Mesenteric fat pad (tissue), 1 donor: ENCODE results near the gene RPS6KA2. TPM values are rescaled to one million over a fixed set of nuclear protein-coding genes. Genes with fewer than 3 reads are reported as not detected.

Source experiments
- DNase-seq: peaks from one replicate; pipeline ENCODE4 v3.0.0-alpha.2; 2020; ENCODE audit warnings: low spot score
- long read RNA-seq: library from polyadenylated mRNA; unstranded; transcript quantifications from one replicate; pipeline ENCODE4 v2.0.0, GENCODE V29; 2020
- total RNA-seq: library from RNA; stranded (reverse); fragmentation: NEBNext Ultra II Directional; extraction: Animal tissue kit (Norgen Biotek cat#: 25700); gene quantifications from one replicate; pipeline ENCODE4 v1.2.1, GENCODE V29; 2021
- donor health status: DM: yes; HTN: yes; CAD: no.

The RPS6KA2 gene
- total RNA-seq, result 45.2 TPM
- long read RNA-seq, full-length matches to known transcripts, result 1 of 112 reads
- long read RNA-seq, partial matches to known transcripts, result 10 of 112 reads
- long read RNA-seq, other reads (novel, unspliced or antisense), result 101 of 112 reads

DNA sequence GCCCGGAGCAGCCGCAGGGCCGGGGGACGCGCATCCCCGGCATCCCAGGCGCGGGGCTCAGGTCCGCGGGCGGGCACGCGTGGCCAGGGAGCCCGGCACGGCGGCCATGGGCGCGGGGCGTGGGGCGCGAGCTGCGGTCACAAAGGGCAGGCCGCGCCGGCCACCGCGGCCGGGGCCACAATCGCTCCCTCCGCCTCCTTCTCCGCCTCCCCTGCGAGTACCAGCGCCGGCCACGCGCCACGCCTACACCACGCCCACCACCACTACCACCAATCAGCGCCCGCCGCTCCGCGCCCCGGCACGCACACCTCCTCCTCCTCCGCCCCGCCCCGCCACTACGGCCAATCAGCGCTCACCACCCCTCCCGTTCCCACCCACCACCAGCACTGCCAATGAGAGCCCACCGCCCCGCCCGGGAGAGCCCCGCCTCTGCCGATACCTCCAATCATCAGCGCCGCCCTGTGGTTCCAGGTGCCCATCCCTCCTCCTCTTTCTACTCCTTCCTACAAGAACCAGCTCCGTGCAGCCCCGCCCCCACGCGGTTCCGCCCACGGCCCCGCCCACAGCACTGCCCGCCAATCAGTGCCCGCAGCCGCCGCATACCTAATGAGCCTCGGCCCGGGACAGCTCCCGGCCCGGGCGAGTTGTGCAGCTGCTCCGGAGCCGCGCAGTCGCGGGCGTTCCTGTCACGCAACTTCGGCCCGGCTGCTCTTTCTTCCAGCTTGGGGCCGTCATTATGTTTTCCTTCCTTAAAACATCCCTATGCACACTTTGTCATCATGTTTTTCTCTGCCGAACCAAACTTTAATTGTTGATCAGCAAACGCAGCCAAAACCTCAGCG is at the start of gene RPS6KA2:
RPS6KA2 (minus strand) TSS at position 219 of the 842 bp plus-strand sequence. CDS start 232 bp downstream, outside the sequence.
- DNase-seq, result peak; percentile 100

DNA sequence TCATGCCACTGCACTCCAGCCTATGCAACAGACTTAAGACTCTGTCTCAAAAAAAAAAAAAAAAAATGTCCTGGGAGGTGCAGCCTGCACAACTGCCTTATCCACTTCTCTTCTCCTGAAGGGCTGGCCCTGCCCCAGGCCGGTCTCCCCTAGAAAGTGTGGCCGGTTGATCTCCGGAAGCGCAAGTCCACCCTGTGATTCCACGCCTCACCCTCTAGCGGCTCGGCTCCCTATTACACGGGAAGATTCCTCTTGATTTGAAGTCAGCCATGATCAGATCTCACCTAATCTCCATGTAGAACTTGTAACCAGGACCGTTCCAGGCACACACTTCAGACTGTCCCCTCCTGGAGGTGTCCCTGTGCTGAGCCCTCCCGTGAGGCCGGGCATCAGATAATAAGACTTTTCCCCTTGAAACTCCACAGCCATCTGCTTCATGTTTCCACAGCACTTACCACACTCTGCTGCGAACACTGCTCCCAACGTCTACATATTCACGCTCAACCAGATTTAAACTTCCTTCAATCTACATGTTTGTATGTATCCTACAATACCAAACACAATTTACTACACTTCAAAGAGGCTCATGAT is 49.3 kb upstream of the RPS6KA2 start:
- DNase-seq, result peak; percentile 81

DNA sequence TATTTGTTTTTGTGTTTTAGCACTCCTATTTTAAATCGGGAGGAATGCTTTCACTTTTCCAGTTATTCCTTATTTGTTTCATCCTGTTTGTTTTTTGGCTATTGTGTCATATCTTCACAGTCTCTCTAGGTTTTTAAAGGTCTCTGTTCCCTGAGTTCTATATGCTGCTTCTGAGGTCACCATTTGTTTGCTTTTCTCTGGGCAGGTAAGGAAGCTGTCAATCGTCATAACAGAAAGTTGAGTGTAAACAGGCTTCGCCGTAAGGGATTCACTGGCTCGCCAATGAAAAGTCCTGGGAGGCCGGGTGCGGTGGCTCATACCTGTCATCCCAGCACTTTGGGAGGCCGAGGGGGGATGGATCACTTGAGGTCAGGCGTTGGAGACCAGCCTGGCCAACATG is 48.7 kb upstream of the RPS6KA2 start:
- DNase-seq, result no peak

DNA sequence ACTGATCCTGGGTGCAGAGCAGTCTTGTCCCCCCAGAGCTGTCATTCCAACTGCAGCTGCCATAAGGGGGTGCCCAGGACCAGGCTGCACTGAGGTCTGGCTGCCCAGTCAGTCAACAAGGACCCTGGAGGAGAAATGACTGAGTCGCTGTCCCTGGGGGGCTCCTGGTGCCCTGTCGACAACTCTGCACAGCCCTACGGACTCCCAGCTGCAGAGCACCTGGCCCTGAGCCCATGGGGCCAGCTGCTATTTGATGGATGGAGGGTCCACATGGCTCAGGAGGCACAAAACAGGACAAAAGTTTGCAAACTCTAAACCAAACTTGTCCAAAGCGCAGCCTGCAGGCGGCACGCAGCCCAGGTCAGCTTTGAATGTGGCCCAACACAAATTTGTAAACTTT is 46.3 kb upstream of the RPS6KA2 start:
- no peak for DNase-seq

DNA sequence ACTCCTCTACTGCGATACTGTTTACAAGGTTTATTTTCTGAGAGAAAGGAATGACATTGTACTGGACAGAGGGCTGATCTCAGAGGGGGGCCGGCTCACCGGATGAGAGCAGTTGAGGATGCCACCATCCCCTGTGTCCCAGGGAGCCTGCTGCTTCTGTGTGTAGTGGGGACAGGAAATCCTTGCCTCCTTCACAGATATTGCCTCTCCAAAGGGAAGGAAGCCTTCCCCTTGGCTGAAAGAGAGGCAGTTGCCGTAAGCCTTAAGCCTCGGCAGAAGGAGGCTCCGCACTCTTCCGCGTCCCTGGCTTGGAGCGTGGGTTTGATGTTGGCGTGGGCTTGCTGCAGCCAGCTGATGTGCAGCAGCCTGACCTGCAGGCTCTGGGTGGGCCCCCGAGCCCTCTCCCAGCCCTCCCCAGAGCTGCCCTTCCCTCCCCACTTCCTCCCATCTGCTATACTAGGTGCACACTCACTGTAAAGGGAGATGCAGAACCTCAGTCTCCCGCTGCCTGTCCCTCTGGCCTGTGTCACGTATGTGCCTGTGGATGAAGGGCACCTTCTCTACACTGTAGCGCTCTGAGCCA is 45.7 kb upstream of the RPS6KA2 start:
- no peak for DNase-seq

DNA sequence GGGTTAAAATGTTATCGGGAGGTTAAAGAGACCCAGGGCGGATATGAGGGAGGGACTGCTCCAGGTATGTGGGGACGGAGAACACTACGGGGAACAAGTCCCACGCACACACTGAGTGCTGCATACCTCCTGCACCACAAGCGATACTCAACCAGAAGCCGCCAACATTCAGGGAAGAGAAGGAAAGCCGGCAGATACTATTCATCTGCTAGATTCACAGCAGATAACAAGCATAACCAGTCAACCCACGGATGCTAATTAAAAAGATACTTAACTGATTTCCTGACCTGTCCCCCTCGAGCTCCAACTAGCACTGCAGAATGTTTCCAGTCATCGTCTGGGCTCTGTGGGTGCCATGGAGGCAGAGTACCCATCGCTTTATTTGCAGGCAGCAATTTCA is 45.1 kb upstream of the RPS6KA2 start:
- DNase-seq, result no peak

DNA sequence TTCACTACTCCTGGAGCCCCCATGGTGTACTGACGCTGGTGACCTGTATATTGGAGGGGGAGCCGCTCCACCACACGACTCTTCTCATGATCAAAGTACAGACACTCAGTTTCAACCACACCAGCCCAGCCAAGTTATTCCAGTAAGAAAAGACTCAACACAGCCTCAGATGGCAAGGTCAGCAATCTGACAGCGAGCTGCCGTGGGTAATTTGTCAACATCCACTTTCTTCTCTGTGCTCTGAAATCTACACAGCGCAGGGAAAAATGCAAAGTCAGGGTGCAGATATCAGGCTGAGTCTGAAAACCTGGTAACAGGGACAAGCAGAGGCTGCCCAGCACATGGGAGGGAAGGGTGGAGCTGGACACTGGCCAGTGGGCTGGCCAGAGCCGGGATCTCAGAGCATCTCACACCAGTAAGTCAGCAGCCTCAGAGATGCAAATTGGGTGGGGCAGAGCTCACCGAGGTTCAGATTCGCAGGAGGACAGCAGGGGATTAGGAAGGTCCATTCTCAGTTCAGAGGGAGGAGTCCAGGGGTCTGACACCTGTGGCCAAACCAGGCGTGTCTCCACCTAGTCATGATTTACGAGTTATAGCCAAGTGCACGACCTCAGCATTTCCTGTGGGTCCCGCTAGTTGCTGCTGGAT is 44.5 kb upstream of the RPS6KA2 start:
- no peak for DNase-seq

DNA sequence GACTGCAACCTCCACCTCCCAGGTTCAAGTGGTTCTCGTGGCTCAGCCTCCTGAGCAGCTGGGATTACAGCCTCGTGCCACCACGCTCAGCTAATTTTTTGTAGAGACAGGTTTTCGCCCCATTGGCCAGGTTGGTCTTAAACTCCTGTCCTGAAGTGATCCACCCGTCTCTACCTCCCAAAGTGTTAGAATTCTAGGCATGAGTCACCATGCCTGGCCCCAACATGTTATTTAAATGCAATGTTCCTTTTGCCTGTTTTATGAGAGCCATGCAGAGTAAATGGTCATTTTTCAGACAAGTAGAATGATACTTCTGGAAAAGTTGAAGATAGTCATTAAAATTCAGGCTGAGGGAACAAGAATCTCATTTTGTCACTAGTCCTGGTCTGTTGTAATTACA is 43.8 kb upstream of the RPS6KA2 start:
- DNase-seq, result no peak

DNA sequence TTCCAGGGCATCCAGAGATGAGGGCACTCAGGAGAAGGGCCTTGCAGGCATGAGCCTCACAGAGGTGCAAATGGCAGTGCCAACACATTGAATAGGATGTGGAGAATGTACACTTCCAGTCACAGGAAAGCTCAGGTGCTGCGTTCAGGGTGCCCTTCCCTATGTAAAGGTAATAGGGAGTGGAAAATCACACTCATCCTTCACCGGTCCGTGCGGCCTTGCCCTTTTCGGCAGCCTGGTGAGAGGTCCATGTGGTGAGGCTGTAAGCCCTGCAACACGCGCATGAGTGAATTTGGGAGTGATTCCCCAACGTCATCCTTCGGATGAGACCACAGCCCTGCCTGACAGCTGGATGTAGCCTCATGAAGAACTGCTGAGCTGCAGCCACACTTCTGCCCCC is 43.0 kb upstream of the RPS6KA2 start:
- no peak for DNase-seq

DNA sequence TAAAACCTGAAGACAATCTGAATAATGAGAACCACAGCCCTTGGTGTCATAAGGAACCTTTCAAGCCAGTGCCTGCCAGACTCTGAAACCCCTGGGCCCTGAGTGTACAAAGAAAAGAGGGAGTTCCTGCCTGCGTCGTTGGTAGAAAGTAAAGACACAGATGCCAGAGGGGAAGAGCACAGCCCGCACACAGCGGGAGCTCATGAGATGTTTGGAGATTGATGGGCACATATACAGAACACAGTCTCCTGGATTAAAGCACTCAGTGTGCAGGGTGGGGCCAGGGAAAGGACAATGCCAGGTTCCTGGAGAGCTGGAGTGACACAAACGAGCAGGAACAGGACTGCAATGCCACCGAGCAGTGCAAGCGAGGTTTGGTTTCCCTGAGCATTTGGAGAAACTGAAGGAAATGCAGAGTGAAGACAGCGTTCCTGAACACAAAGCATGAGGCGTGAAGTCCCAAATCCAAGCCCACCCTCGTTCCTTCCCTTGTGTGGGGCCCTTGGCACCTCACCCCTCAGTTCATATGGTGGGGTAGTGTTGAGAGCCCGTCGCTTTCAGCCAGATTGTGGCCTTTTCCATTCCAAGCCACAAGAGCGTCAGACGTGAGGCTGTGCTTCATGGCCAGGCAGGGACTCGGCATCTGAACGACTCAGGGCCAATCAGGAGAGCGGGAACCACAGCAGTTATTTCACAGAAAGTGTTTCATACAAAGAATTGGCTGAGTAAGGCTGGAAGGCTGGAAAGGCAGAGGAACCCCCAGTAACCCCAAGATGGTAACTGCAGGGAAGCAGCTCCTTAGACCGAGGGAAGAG is 41.0 kb upstream of the RPS6KA2 start:
- DNase-seq, result peak; percentile 77

DNA sequence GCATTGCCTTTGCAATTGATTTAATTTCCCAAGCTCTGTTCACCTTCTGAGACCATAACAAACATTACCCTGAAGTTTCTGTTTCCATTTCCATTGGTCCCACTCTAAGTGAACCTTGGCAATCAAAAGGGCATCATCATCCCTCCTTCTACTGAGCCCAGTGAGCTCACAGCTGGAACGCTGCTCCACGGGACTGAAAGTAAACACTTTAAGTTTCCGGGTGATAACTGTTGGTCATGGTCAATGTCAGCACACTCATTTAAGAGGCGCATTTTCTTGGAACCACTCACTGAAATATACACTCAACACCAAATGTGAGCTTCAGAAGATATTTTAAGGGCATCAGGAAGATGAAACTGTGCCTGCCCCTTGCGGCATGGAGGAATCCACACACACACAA is 37.1 kb upstream of the RPS6KA2 start:
- no peak for DNase-seq

DNA sequence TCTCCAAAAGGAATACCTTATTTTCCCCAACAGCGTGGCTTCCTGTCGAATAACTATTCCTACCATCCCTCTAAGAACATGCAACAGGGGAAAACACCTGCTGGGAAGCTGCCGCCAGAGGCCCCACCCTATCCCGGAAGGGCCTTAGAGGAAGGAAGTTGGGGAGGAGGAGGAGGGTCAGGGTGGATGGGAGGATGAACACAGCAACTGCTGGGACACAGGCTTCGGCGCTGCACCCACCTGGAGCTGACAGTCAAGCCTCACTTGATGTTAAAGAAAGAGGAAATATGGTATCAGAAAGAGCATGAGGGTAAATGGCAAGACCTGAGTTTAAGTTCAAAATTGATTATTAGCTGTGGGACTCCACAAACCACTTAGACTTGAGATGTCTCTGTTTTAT is 36.5 kb upstream of the RPS6KA2 start:
- no peak for DNase-seq

DNA sequence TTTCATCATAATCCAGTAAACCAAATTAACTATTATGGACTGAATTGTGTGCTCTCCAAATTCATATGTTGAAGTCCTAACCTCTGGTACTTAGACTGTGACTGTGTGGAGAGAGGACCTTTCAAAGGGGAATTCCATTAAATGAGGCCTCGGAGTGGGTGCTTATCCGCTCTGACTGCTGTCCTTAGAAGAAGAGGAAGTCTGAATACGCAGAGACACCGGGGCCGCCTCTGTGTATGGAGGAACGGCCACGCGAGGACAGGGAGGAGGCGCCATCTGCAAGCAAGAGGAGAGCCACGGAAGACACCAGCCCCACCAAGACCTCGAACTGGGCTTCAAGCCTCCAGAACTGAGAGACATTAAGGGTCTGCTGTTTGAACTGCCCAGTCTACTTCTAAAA is 35.6 kb upstream of the RPS6KA2 start:
- no peak for DNase-seq

DNA sequence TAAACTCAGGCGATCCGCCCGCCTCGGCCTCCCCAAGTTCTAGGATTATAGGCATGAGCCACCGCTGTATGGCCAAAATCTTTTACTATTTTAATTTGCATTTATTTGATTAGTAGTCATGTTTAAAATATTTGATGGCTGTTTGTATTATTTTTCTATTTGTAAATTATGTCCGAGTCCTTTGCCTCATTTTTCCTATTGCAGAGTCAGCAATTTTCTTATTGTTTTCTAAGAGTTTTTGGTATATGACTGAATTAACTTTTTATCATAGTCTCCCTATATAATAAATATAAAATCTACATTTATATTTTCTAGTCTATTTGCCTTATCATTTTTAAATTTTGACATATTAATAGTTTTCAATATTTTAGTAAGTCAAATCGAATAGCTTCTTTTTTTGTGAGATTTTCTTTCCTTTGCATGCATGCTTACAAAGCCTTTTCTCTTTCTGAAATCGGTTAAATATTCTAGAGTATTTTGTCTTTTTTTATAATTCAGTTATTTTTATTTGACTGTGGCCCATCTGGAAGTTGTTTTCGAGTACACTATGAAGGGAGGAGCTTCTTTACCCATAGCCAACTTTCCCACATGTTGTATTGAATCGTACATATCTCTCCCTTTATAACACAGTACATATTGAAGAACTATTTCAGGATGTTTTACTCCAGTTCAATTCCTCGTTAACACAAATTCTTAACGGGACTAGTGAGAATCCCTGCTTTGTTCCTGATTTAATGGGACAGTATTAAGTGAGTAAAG is 34.5 kb upstream of the RPS6KA2 start:
- no peak for DNase-seq

DNA sequence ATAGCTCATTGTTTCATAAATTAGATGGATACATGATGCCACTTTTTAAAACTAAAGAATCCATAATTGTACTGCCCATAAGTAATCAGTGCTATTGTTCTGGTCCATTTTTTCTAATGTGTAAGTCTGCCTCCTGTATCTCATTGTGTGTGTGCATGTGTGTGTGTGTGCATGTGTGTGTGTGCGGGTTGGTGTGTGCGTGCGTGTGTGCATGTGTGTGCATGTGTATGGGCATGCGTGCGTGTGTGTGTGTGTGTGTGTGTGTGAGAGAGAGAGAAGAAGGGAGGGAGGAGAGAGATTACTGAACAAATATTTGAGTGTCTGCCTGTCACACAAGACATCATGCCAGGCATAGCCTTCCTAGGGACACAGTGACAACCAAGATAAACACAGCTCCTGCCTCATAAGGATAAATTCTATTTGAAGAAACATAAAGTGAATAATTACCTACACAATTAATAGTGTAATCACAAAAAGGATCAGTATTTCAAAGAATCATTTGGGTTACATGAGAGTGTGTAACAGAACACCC is 33.2 kb upstream of the RPS6KA2 start:
- no peak for DNase-seq

DNA sequence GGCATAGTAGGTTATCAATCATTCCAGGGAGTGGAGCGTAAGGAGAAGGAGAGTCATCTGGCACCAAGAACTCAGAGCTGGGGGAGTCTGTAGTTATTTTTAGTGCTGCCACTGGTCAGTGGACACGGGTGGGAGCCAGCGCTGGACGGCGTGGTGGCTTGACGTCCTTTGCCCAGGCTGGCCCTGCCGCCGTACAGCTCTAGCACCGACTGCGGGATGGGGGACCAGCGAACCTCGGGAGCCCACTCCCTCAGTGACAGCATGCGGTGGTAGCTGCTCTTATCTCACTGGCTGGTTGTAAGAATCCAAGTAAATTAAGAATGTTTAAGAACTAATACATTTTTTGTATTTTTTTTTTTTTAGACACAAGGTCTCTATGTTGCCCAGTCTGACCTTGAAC is 32.5 kb upstream of the RPS6KA2 start:
- no peak for DNase-seq

DNA sequence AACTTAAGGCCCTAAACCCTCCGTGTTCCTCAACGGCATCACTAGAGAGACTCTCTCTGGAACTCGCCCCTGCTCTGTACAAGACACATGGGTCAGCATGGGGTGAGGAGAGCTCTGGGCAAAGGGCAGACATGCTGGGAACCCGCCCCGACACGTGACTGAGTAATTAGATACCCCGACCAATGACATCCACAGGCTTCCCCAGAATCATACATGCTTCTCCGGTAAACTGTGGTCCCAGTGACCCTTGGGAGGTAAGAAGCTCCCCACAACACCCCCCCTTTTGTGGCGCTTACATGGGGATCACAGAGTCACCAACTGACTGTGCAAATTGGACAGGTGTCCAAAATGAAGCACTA is 31.7 kb upstream of the RPS6KA2 start:
- no peak for DNase-seq

DNA sequence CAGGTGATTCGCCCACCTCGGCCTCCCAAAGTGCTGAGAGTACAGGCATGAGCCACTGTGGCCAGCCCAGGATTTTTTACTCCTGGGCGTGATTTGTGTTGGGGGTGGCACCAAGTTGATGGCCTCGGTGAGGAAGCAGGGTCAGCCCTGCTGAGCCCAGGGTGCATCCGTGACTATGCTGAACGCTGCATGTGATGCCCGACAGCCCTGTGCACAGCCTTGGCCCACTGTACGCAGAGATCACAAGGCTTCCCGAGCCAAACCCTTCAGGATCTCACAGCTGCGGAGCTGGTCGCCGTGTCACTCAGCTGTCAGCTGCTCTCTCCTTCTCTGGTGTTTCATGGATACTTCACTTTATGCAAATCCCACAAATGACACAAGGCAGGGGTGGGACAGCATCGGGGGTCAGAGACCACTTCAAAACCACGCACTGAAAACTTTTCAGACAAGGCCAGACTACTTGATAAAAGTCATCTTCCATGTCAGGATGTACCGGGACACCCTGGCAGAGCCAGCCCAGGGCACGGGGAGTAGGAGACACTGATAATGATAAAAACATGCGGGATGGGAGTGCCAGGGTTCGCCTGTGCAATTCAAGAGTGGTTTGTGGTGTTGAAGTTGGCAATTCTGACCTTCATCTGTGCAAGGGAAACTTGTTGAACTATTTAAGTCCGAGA is 31.2 kb upstream of the RPS6KA2 start:
- no peak for DNase-seq

DNA sequence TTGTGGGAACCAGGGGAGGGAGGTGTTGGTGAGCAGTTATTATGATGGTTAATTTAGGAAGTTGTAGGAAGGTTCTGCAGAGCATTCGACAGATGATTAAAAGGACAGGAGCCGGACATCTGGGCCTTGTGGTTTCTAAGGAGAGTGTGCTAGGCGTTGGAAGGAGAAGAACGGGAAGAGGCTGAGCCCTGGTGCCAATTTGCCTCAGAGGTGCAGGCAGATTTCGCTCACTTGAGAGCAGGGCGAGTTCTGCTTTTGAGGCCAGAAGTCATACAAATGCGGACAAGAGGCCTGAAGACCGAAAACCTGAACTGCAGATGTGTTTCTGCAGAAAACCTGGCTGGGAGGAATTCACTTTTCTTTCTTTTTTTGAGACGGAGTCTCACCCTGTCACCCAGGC is 30.5 kb upstream of the RPS6KA2 start:
- no peak for DNase-seq
